Adipocyte (in vitro differentiated cells): ENCODE measurements around the gene KXD1.

Experiments used
- DNase-seq: peaks from one replicate; pipeline ENCODE4 v3.0.0-alpha.2; 2015; ENCODE audit warnings: low read depth
- H3K27me3 ChIP-seq: replicated peaks from 2 replicates; pipeline ENCODE4 v1.7.0; 2013; ENCODE audit warnings: mild to moderate bottlenecking, low read length, moderate library complexity; ENCODE audit not compliant: control insufficient read depth, insufficient read depth
- H3K36me3 ChIP-seq: 2 replicates; pipeline ENCODE4 v1.7.0; 2013; ENCODE audit warnings: low read length, mild to moderate bottlenecking, moderate library complexity; ENCODE audit not compliant: control insufficient read depth, insufficient read depth, severe bottlenecking
- H3K4me1 ChIP-seq: 2 replicates; pipeline ENCODE4 v1.7.0; 2013; ENCODE audit warnings: mild to moderate bottlenecking, low read length, moderate library complexity; ENCODE audit not compliant: control insufficient read depth, insufficient read depth
- H3K4me3 ChIP-seq: 2 replicates; pipeline ENCODE4 v1.7.0; 2013; ENCODE audit warnings: mild to moderate bottlenecking, low read length, moderate library complexity
- H3K9ac ChIP-seq: 2 replicates; pipeline ENCODE4 v1.7.0; 2013; ENCODE audit warnings: mild to moderate bottlenecking, low read length, moderate library complexity
- H3K9me3 ChIP-seq: 2 replicates; pipeline ENCODE4 v1.7.0; 2013; ENCODE audit warnings: mild to moderate bottlenecking, low read length, moderate library complexity; ENCODE audit not compliant: control insufficient read depth

KXD1 gene

DNA sequence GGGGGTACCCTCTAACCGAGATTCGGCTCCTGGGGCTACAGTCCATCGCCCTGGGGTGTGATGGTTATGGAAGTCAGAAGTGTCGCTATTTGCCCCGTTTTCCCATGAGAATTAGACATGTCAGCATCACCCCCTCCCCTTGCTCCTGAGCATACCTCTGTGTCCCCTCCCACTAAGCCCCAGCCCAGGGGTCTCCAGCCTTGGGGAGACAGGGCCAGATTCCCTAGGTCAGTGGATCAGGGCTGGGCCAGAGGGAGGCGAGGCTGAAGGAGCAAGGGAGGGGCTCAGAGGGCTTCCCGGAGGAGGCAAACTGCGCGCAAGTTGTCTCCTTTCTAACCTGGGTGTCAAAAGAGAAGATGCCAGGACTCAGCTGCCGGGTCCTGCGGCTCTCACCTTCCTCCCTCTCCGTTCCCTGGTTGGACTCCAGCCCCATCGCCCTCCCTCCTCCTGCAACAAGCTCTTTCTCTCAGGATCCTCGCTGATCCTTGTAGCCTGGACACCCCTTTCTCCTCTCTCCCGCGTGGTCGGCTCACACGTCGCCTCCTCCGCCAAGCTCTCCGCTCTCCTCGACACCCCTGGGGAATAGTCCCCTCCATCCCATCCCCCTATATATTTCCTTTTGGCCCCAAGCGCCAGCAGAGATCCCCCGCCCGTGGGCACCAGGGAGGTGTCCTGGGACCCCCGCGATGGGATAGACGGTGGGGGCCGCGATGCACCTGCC lies 54.5 kb downstream of the KXD1 start:
- peaks cover 13% of the 10 kb centered on the region for H3K27me3 ChIP-seq
- H3K4me1 ChIP-seq = peaks cover 24% of the 10 kb centered on the region
- no peaks in the 10 kb centered on the region for H3K36me3 ChIP-seq
- no peaks in the 10 kb centered on the region for H3K9me3 ChIP-seq
- no peak for DNase-seq
- peak overlapping the region; percentile 71 for H3K9ac ChIP-seq
- H3K4me3 ChIP-seq = peak overlapping the region; percentile 72

DNA sequence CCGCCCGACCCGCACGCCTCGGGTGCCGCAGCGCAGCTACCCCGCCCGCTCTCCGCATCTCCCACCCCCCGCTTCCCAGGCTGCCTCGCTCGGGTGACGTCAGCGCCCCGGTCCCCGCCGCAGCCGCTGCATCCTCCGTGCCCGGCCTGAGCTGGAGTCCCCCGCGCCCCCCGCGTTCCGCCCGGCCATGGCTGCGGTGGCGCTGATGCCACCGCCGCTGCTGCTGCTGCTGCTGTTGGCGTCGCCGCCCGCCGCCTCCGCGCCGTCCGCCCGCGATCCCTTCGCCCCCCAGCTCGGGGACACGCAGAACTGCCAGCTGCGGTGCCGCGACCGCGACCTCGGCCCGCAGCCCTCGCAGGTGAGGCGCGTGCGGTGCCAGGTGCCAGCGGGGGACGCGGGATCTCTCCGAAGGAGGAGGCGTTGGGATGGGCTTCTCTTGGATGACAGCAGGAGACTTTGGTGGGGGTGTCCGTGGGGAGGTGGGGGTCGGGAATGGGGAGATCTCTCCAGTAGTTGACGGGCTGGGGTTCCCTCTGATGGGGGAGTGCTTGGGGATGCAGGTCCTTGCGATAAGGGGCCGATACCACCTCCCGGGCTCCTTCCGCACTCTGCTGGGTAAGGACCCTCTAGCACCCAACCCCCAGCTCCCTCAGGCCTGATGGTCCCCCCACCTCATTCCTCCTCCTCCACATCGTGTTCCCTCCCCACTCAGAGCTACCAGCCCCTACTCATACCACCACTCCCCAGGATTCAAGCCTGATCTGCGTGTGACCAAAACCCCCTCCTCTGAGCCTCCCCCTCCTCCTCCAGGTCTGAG lies 55.3 kb downstream of the KXD1 start, which contains the start of gene TMEM59L:
TMEM59L (plus strand) TSS at position 99 of the 817 bp plus-strand sequence; CDS start at position 188, 89 bp downstream.
- Histone ChIP-seq H3K4me1 (peaks cover 21% of the 10 kb centered on the region), H3K4me3 (peak within 1 kb of the TSS; percentile 72), H3K9me3 (no peaks in the 10 kb centered on the region), H3K9ac (peak within 1 kb of the TSS; percentile 71), H3K36me3 (no peaks in the 10 kb centered on the region), H3K27me3 (peaks cover 13% of the 10 kb centered on the region)
- peak; percentile 63 for DNase-seq

DNA sequence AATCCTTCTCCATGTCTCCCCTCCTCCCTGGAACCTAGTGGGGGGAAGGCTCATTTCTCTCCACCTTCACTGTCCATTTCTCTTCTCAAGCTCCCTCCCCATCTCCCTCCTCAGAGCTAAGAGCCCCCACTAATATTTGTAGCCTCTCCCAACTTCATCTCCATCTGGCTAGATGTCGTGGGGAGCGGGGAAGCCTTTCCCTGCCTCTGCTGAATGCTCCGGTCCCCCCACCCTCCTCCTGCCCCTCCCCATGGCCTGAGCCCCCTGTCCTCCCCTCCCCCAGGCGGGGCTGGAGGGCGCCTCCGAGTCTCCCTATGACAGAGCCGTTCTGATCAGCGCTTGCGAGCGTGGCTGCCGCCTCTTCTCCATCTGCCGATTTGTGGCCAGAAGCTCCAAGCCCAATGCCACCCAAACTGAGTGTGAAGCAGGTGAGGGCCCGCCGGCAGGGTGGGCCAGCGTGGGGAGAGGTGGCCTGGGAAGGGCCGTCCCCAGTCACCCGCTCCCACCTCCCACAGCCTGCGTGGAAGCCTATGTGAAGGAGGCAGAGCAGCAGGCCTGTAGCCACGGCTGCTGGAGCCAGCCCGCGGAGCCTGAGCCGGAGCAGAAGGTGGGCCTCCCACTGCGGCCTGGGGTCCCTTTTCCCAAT lies 56.0 kb downstream of the KXD1 start:
- DNase-seq = no peak
- Histone ChIP-seq H3K9ac (peak overlapping the region; percentile 71), H3K4me3 (peak overlapping the region; percentile 72), H3K36me3 (no peaks in the 10 kb centered on the region), H3K9me3 (no peaks in the 10 kb centered on the region), H3K4me1 (peaks cover 16% of the 10 kb centered on the region), H3K27me3 (peaks cover 13% of the 10 kb centered on the region)

DNA sequence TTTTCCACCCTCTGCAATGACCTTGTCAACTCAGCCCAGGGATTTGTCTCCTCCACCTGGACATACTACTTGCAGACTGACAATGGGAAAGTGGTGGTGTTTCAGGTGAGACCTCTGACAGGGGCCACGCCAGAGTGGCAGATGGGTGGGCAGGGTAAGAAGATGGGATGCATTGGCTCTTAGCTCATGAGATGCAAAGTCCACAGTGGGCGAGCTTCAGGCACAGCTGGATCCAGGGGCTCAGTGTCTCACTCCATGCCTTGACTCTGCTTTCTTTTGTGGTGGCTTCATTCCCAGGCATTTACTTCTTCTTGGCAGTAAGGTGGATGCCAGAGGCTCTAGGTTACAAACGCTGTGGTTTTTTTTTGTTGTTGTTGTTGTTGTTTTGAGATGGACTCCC lies 58.4 kb downstream of the KXD1 start:
- Histone ChIP-seq H3K9me3 (no peaks in the 10 kb centered on the region), H3K4me3 (no peak overlapping the region), H3K4me1 (peaks cover 10% of the 10 kb centered on the region), H3K36me3 (no peaks in the 10 kb centered on the region), H3K9ac (no peak overlapping the region), H3K27me3 (peaks cover 11% of the 10 kb centered on the region)
- no peak for DNase-seq

DNA sequence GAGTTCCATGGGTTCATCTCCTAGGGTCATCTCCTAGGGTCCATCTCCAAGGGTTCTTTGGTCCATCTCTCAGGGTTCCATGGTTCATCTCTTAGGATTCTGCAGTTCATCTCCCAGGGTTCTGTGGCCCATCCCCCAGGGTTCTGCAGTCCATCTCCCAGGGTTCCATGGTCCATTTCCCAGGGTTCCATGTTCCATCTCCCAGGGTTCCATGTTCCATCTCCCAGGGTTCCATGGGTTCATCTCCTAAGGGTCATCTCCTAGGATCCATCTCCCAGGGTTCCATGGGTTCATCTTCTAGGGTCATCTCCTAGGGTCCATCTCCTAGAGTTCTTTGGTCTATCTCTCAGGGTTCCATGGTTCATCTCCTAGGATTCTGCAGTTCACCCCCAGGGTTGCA lies 59.9 kb downstream of the KXD1 start:
- Histone ChIP-seq H3K9me3 (no peaks in the 10 kb centered on the region), H3K9ac (no peak overlapping the region), H3K4me3 (no peak overlapping the region), H3K27me3 (no peaks in the 10 kb centered on the region), H3K36me3 (no peaks in the 10 kb centered on the region), H3K4me1 (no peaks in the 10 kb centered on the region)
- no peak for DNase-seq

DNA sequence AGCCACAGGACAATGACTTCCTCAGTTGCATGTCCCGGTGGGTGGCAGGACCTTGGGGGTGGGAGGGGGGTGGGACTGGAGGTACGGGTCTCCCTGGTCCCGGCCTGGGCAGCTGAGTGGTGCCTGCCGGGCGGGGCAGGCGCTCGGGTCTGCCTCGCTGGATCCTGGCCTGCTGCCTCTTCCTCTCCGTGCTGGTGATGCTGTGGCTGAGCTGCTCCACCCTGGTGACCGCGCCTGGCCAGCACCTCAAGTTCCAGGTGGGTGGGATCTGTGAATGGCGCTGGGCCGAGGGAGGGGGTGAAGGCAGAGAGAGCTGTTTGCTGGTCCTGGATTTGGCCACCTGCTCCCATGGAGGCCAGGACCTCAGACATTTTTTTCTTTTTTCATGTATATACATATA lies 60.6 kb downstream of the KXD1 start:
- no peak overlapping the region for H3K4me3 ChIP-seq
- H3K27me3 ChIP-seq = no peaks in the 10 kb centered on the region
- no peaks in the 10 kb centered on the region for H3K9me3 ChIP-seq
- H3K36me3 ChIP-seq = no peaks in the 10 kb centered on the region
- no peaks in the 10 kb centered on the region for H3K4me1 ChIP-seq
- no peak for DNase-seq
- no peak overlapping the region for H3K9ac ChIP-seq
